Measurements from ENCODE around the gene HOXB4. TPM values are rescaled to one million over a fixed set of nuclear protein-coding genes. Genes with fewer than 3 reads are reported as not detected.

The HOXB4 gene
- total and polyA plus RNA-seq, 12 donors: 1.7 to 9.8 (median 3.4) TPM

DNA sequence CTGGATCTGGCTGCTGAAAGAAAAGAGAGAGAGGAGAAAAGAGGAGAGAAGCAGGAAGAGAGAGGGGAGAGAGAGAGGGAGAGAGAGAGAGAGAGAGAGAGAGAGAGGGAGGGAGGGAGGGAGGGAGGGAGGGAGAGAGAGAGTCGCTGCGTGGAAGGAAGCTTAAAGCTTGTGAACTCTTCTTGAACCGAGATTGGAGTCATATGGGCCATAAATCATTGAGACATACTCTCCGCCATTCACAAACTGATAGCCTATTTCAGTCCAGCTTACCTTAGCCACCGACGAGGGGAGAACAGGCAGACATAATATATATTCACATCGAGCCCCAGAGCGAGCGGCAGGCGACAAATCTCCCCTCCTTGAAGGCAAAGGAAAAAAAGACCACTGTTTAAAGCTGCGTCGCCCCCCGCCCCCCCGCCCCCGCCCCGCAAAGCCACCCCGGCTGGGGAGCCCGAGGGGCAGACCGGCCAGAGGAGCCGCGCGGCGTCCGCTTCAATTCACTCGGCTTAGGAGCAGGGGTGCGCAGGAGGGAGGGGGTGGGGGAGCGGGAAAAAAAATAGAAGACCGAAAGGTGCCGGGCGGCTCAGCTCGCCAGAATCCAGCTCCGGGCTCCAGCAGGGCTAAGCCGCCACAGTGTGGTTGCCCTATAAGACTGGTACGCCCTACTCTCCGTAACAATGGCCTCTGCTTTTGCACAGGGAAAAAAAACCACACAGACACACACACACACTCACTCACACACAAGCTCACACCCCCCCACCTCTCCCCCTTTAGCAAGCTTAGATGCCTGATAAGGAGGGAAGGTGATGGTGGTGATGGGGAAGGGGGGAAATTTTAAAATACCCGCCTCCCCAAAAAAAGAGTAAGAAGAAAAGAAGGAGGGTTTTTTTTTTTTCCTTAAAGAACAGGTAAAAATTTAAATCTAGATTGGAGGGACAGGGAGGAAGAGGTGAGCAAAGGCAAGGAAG lies 22.6 kb downstream of the HOXB4 start:
- WGBS, 4 donors: 4 to 10% (median 7%) methylated on average over 20 to 36 of the region's 36 CpGs

DNA sequence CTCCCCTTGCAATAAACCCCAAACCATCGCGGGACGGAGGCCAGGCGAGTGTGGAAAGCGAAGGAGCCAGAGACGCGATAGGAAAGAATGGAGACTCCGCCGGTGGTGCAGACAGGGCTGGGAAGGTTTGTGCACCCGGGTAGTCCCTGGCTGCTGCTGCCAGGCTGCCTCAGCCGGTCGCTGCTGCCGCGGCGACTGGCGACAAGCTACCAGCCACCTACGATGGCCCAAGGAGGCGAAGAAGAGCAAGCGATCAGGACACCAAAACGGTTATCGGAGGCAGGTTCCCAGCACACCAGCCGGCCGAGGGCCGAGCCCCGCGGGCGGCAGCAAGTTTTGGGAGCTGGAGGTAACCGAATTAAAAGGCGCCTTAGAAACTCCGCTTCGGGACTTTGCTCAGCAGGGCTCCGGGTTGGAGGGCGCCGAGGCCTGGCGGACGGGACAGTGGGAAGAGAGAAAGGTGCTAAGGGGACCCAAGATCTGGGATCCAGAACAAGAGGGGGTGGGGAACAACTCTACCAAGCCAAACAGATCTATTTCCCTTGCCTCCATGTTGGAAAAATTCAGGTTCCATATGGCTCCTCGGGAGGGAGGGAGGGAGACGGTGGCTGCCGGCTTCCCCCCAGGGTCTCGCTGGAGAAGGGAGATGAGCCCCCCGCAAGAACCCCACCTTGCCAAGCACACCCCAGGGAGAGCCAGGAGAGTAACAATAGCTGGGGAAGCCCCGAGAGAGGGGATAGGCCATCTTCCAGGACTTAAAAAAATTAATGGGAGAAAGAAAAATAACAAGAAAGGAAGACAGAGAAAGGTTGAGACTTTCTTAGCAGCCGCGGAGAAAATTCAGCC lies 23.5 kb downstream of the HOXB4 start:
- Histone ChIP-seq H3K4me1 (replicated peaks in 1 of 2) (peaks cover 0 to 27% of the 10 kb centered on the region in 2 donors), H3K27ac (peak overlapping the region in 4 of 5 donors; percentile 29 to 89 (median 66)), H3K9me3 (replicated peaks in 1 of 3) (no peaks in the 10 kb centered on the region), H3K27me3 (no peaks in the 10 kb centered on the region), H3K4me3 (peak overlapping the region in 1 of 4 donors; percentile 60), H3K36me3 (replicated peaks in 1 of 2) (peaks cover 0 to 6% of the 10 kb centered on the region in 2 donors)
- TF ChIP-seq, protein P1, sequence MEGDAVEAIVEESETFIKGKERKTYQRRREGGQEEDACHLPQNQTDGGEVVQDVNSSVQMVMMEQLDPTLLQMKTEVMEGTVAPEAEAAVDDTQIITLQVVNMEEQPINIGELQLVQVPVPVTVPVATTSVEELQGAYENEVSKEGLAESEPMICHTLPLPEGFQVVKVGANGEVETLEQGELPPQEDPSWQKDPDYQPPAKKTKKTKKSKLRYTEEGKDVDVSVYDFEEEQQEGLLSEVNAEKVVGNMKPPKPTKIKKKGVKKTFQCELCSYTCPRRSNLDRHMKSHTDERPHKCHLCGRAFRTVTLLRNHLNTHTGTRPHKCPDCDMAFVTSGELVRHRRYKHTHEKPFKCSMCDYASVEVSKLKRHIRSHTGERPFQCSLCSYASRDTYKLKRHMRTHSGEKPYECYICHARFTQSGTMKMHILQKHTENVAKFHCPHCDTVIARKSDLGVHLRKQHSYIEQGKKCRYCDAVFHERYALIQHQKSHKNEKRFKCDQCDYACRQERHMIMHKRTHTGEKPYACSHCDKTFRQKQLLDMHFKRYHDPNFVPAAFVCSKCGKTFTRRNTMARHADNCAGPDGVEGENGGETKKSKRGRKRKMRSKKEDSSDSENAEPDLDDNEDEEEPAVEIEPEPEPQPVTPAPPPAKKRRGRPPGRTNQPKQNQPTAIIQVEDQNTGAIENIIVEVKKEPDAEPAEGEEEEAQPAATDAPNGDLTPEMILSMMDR (IDR thresholded peaks at IDR 0.05): no peak
- no peak for TF ChIP-seq POLR2A (IDR thresholded peaks at IDR 0.05)
- intact Hi-C loops (cut with DNase I): no loop called here
- peak in 2 of 7 donors; percentile 18 to 26 for DNase-seq
- WGBS, 4 donors: 54 to 70% (median 55%) methylated on average over 27 to 44 of the region's 44 CpGs

More for the DNA sequence above, 22.6 kb downstream of the HOXB4 start:
- Histone ChIP-seq H3K4me3 (peak overlapping the region in 2 of 4 donors; percentile 29 to 60), H3K4me1 (replicated peaks in 1 of 2) (peaks cover 0 to 36% of the 10 kb centered on the region in 2 donors), H3K36me3 (replicated peaks in 1 of 2) (peaks cover 0 to 2% of the 10 kb centered on the region in 2 donors), H3K27ac (peak overlapping the region; percentile 29 to 89 (median 66)), H3K27me3 (no peaks in the 10 kb centered on the region), H3K9me3 (replicated peaks in 1 of 3) (no peaks in the 10 kb centered on the region)
- peak in 5 of 7 donors; percentile 41 to 67 (median 63) for DNase-seq
- intact Hi-C loops (cut with DNase I): no loop called here
- peak in 1 of 2 donors; percentile 9 for TF ChIP-seq POLR2A (IDR thresholded peaks at IDR 0.05)
- TF ChIP-seq, protein P1 (IDR thresholded peaks at IDR 0.05): peak in 5 of 6 experiments; percentile 6 to 41 (median 19)

DNA sequence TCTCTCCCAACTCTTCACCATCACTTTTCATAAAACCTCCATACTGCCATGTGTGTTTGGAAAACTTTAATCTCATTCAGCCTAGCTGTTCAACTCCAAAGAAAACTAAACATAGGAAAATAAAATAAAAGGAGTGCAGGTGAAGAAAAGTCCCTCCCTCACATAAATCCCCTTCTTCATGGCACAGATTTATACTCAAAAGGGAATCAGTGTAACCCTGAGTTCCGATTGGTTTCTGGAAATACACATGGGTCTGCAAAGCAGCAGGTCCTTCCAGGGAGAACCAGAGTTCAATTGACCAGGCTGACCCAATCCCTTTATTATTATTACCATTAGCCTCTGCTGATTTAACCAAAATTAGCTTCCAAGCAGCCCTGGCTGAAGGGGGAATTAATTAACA lies 24.3 kb downstream of the HOXB4 start:
- Histone ChIP-seq H3K27me3 (no peaks in the 10 kb centered on the region), H3K36me3 (replicated peaks in 1 of 2) (peaks cover 0 to 6% of the 10 kb centered on the region in 2 donors), H3K27ac (peak overlapping the region in 1 of 5 donors; percentile 89), H3K4me1 (replicated peaks in 1 of 2) (peaks cover 0 to 31% of the 10 kb centered on the region in 2 donors), H3K4me3 (no peak overlapping the region), H3K9me3 (replicated peaks in 1 of 3) (no peaks in the 10 kb centered on the region)
- DNase-seq: no peak
- intact Hi-C loops (cut with DNase I): no loop called here
- TF ChIP-seq, protein P1 (IDR thresholded peaks at IDR 0.05): no peak
- no peak for TF ChIP-seq POLR2A (IDR thresholded peaks at IDR 0.05)
- WGBS, 4 donors: 50 to 63% (median 54%) methylated on average over 1 of the region's 1 CpG

DNA sequence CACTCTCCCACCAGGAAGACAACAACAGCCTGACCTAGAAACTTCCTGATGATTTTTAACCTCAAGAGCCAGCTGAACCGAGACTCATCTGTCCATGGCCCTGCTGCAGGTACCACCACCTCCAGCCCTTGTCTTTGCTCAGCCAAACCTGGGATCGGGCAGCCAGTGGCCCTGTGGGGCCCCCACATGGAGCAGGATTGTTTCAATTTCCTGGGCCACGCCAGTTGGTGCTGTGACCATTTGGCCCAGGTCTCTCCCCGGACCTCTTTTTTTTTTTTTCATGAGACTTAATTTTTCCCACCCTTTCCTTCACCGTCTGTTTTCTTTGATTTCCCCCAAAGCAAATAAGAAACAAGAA lies 25.0 kb downstream of the HOXB4 start:
- no peaks in the 10 kb centered on the region for H3K27me3 ChIP-seq
- no peak for TF ChIP-seq POLR2A (IDR thresholded peaks at IDR 0.05)
- TF ChIP-seq, protein P1 (IDR thresholded peaks at IDR 0.05): no peak

More for the DNA sequence above, 25.0 kb downstream of the HOXB4 start:
- peaks cover 0 to 6% of the 10 kb centered on the region in 2 donors for H3K36me3 ChIP-seq (replicated peaks in 1 of 2)
- 75 to 78% (median 77%) methylated on average over 5 of the region's 5 CpGs for WGBS, 4 donors
- no peaks in the 10 kb centered on the region for H3K9me3 ChIP-seq (replicated peaks in 1 of 3)
- no peak for DNase-seq
- intact Hi-C loops (cut with DNase I): no loop called here
- H3K4me1 ChIP-seq (replicated peaks in 1 of 2): peaks cover 0 to 35% of the 10 kb centered on the region in 2 donors
- H3K27ac ChIP-seq: peak overlapping the region in 2 of 5 donors; percentile 40 to 41
- no peak overlapping the region for H3K4me3 ChIP-seq

Data from adrenal gland (tissue), 12 donors.